Fibroblast of skin of back (primary cell): Measurements from ENCODE around the gene ELMOD2. TPM values are rescaled to one million over a fixed set of nuclear protein-coding genes. Genes with fewer than 3 reads are reported as not detected.
"Not testable (repeated sequence)": the region's sequence is repeated elsewhere in the genome, so short reads cannot be mapped to it uniquely, and the experiment has no call there.

ENCODE experiments used
- DNase-seq: peaks from one replicate; pipeline ENCODE4 v3.0.0-alpha.2; 2013
- polyA plus RNA-seq, 2 experiments: library from polyadenylated mRNA; unstranded; fragments of 120-200 nt; gene quantifications; one replicate each; pipeline ENCODE4 v1.2.1, GENCODE V29; 2013; ENCODE audit not compliant: insufficient read length in 2 of 2

The ELMOD2 gene, protein sequence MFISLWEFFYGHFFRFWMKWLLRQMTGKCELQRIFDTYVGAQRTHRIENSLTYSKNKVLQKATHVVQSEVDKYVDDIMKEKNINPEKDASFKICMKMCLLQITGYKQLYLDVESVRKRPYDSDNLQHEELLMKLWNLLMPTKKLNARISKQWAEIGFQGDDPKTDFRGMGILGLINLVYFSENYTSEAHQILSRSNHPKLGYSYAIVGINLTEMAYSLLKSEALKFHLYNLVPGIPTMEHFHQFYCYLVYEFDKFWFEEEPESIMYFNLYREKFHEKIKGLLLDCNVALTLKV
- polyA plus RNA-seq (2013, experiment 1 of 2; ENCODE audit: insufficient read length): 20.8 TPM
- 25.4 TPM for polyA plus RNA-seq (2013, experiment 2 of 2; ENCODE audit: insufficient read length)

DNA sequence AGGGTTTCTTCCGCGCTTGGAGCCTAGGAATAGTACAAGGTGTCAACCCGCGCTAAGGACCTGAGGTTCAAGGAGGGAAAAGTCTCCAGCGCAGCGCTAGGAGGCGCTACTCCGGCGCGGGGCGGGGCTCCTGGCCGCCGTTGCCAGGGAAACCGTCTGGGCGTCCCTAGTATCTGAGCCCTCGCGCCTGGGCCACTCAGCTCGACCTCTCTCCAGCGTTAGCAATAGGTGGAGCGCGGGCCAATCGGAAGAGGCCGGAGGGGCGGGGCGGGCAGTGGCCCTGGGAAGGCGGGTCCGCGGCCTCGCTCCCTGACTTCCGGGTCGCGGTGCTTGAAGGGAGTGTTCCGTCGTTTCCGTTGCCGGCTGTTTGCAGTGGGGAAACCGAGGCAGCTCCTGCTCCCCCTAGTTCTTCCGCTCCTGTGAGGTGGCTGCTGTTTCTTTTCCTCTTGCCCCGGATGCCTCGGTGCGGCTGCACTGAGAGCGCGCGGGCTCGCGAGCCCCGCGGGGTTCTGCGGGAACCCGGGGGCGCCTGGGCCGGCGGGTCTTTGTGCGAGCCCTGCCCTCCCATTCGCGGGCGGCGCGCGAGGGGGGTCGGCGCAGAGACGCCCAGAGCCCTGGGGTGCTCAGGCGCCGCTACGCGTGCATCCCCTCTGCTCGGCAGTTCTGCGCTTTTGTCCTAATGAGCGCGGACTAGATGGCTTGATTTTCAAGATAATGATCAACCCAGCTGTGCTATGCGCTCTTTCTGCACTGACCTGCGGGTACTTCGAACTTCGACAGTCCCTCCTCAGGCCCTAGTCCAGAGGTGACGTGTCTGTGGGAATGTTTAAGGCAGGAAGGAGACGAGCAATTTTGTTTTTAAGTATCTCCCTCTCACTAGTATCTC, at the start of gene ELMOD2:
Gene ELMOD2, plus strand, starts transcription at position 312 of the 886 bp plus-strand sequence. CDS start 1,261 bp downstream, outside the sequence.
- peak; percentile 98 for DNase-seq

DNA sequence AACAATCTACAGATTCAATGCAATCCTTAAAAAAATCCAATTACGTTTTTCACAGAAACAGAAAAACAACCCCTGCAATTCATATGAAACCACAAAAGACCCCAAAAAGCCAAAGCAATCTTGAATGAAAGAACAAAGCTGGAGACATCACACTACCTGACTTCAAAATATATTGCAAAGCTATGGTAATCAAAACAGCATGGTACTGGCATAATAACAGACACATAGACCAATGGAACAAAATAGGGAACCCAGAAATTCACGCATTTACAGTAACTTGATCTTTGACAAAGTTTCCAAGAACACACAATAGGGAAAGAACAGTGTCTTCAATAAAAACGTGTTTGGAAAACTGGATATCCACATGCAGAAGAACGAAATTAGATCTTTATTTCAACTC, 40.5 kb upstream of the ELMOD2 start:
- no peak for DNase-seq

DNA sequence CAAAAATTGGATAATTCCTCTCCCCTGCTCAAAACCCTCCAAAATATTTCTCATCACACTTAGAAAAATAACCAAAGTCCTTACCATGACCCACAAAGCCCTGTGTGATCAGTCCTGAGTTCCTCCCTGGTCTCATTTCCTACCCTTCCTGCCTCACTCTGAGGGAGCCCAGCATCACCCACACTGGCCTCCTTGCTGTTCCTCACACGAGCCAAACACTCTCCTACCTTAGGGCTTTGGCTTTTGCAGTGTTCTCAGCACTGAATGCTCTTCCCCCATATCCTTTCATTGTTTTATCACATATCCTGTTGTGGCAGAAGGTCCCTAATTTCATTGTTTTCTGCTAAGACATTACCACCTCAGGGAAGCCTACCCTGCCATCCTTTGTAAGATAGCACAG, 38.0 kb upstream of the ELMOD2 start:
- no peak for DNase-seq

DNA sequence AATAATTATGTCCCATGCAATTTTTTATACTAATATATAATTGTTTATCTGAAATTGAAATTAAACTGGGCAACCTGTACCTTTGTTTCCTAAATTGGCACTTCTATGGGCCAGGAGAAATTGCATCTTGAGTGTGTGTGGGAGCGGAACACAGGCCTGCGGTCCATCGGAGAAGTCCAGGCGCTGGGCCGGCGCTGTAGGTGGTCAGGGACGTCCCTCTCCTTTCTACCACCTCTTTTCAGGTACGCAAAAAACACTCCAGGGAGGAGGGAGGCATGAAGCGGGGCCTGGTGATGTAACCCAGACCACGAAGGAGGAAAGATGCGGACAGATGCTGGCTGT, 26.6 kb upstream of the ELMOD2 start:
- no peak for DNase-seq

DNA sequence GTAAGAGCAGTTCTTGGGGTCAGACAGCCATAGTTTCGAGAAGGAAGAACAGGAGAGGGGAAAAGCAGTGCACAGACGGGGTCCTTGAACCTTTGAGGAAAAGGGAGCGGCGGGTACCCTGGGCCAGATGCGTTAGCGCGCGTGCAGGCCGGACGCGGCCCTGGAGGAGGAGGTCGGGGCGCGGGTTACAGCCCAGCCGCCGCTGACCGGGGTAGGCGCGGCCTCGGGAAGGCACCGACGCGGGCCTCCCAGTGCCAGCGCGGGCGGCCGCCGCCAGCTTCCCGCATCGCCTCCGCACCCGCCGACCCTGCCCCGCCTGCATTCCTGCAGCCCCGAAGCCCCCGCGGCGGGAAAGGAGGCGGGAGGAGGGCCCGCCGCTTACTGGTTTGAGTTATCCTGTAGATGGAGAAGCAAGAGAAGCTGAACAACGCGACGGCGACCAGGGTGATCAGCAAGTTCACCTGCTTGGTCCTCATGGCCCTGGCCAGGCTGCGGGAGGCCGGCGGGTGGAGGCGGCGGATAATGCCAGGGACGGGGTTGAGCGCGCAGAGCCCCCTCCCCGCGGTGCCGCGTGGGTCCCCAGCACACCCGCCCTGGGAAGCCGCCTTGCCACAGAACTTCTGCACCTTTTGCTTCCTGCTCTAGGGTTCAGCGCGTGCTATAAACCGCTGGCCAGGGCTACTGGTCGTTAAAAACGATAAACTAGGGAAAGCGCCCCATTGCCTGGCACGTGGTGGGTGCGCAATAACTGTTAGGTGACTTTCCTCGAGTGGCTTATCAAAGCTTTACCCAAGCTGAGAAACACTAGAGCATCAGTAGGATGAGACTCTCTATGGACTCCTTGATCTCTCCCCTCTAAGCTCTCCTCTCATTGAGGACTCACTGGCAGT, 26.0 kb upstream of the ELMOD2 start, which contains the start of gene MGAT4D:
Gene MGAT4D, minus strand, starts transcription at position 547 of the 890 bp plus-strand sequence. Its CDS starts 71 bp downstream, at position 476.
- DNase-seq: no peak

DNA sequence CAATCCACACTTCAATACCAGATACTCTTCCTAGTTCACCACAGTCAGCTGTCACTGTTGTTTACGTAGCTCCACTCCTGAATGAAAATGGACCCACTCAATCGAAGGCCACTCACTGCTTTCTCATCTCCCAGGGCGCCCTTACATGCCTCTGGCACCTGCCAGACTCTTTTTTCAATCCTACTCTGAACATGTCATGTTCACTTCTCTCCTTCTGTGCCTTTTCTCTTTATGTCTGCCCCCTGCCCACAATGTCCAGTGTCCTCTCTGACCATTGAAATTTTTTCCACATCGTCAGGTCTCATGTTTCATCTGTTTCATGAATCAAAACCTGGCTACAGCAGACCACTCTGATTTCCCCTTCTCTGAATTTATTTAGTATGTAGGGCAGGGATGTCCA, 24.6 kb upstream of the ELMOD2 start:
- DNase-seq: no peak

DNA sequence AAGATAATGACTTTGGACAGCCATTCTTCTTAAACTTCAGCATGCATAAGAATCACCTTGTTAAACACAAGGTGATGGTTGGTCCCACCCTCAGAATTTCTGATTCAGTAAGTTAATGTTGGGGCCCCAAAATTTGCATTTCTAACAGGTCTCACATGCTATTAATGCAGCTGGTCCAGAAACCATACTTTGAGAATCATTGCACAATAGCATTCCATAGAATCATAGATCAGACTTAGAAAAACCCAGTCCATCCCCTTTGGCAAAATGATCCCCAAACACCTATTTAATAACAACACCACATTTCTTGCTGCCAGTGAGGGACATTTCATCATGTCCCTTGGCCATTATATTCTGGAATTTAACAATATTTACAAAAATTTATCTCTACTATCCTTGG, 19.7 kb upstream of the ELMOD2 start:
- no peak for DNase-seq

DNA sequence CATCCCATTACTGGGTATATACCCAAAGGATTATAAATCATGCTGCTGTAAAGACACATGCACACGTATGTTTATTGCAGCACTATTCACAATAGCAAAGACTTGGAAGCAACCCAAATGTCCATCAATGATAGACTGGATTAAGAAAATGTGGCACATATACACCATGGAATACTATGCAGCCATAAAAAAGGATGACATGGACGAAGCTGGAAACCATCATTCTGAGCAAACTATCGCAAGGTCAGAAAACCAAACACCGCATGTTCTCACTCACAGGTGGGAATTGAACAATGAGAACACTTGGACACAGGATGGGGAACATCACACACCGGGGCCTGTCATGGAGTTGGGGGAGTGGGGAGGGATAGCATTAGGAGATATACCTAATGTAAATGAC, 10.2 kb upstream of the ELMOD2 start:
- not testable (repeated sequence) for DNase-seq

DNA sequence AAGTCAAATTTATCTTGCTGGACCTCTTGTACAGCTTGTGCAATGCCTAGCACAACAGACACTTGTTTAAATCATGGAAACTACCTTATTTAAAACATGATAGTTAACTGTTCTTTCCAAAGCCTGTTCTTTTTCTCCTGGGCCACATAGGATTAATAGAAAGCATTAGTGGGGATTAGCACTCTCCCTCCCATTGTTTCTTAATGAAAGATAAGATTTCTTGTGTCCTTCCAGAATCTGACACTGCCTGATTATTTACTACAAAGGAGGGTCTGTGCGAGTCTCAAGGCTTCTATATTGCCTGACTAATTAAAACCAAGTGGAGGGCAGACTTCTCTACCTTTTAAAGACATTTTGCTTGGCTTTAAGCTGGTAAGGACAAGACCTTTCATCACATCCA, 8.5 kb upstream of the ELMOD2 start:
- DNase-seq: no peak

DNA sequence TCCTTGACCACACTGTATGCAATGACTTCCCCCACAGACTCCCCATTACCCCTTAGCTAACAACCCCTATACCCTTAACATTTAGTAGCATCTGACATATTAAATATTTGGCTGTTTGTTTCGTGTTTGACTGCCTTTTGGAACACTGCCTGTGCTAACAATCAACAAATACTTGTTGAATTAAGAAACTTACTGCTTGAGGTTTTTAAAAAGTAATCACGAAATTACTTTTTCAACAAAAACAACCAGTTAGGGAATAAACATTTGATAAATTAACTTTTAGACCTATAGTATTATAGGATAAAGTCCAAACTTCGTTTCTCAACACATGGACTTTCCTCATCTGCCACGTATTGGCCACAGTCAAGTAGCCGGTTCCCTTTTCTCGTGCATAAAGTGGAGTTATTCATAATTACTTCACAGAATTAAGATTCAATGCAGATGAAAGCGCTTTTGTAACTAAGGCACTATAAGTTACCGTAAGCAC, 555 bp upstream of the ELMOD2 start:
- DNase-seq: no peak

DNA sequence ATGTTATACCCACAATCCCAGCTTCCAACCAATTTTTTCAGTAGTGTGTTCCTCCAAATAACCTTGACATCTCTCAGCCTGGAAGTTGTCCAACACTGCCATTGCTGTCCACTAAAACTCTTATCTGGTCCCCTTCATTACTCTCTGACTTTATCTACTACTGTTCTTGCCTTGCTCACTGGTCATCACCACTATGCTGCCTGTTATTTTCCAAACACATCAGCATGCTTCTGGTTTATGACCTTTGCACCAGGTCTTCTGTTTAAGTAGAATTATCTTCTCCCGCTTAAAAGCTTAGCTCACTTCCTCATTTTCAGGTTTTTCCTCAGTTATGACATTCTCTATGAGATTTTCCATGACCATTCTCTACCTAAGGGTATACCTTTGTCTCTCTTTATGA, 5.5 kb downstream of the ELMOD2 start:
- no peak for DNase-seq

DNA sequence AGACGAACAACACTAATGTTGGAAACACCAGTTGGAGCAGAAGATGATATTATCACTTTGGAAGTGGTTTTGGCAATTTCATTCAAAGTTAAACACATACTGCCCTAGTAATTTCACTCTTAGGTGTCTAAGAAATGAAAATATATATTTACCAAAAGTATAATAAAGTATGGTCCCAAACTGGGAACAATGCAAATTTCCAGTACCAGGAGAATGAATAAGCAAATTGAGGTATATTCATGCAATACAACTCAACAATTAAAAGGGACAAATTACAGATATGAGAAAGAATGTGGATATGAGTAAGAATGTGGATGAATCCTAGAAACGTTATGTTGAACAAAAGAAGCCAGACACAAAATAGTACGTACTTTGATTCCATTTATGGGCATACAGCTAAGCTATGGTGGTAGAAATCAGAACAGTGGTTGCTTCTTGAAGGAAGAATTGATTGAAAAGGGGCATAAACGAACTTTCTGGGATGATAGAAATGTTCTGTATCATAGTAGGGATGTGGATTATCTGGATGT, 10.0 kb downstream of the ELMOD2 start:
- DNase-seq: peak; percentile 84

DNA sequence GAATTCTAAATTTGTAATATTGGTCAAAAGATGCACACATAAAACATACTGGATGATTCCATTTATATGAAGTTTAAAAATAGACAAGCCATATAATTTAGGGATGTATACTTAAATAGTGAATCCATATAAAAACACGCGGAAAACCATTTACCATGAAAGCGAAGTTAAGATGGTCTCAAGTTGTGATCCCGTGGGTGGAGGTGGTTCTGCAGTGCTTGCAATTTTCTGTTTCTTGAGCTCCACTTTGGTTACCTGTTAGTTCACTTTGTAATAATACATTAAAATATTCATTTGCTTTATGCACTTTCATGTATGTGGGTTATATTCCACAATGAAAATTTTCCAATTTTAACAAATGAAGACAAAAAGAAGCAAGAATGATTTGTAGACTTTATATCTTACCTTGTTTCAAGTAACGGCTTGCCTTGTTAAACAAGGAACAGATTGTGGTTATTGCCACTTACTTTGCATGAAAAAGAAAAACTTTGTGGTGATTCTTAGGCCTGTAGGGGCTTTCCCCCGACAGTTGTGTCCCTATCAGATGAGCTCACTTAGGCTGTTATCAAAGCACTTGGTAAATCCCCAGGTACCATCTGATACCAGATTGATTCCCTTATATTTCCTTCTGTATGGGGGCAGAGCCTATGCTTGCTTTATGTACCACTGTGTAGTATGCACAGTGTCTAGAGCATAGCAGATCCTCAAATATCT, 32.6 kb downstream of the ELMOD2 start:
- no peak for DNase-seq

DNA sequence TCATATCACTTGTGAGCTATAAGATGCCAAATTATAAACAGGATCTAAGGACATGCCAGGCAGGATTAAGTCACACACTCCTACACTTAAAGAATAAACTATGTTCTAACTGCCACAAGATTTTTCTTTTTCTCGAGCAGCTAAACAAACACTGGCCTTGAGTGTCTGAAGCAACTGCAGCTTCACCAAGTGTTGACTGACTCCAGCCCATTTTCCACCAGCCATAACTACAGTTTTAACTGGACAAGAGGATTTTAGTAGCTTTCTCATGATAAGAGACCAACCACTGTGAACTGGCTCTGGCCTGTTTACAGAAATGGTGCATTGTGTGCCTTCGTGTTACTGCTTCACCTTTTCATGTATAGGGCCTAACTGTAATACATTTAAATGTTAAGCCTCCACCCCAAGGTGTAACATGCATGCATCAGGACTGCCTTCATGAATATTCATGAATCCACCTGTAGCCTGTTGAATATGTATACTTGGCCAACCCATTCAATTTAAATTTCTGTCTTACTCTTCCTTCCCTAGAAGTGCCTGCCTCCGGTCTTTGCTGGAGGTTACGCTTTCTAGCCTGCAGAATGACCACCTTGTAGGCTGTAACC, 34.0 kb downstream of the ELMOD2 start:
- DNase-seq: no peak

DNA sequence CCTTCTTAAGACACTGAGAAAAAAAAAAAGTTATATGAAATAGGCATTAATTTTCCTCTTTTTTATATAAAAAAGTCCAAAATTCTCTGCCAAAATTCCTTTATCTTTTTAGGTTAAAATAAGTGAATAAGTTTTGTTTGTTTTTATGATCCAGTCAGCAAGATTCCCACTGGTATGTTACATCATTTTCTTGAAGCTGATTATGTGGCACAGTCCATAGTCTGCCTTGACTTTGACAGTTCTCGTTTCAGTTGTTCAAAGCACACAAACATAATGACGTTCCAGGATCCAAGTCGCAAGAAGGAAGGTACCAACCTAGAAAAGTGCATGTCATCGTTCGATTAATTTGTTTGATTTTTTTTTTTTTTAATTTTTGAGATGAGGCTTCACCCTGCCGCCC, 35.7 kb downstream of the ELMOD2 start:
- no peak for DNase-seq

DNA sequence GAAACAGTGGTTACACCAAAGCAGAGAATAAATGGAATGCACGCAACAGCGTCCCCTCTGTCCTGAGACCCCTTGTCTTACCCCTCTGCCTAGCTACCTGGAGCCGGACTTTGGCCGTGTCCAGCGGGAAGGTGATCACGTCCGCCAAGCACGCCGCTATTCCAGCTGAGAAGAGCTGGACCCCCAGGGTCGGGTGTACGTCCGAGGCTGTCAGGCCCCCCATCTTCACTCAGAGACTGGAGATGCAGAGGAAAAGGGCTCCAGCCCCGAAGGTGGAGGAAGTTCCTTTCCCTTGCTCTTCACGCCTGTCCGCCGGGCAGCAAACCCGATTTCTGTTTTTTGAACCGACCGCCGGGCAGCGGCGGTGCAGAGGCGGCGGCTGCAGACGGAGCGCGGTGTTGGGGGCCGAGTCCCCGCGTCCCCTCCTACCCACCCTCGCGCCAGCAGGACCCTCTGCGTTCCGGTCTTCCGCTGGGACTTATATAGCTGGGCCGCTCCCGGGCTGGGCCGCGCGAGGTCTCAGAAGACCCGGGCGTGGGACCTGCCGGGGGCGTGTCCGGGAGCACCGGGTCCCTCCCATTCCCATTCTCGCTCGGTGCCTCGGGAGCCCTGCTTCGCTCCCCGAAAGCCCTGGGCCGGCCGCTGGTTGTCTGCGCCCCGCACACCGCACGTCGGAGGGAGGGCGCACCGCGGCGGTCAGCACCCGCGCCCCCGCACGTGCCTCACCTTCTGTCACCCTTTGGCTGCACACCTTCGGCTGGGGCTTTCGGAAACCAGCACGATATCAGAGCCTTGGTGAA, 44.7 kb downstream of the ELMOD2 start, which contains the start of gene UCP1:
Gene UCP1, minus strand, starts transcription at position 455 of the 800 bp plus-strand sequence. Its CDS starts 232 bp downstream, at position 223.
- DNase-seq: peak; percentile 9

DNA sequence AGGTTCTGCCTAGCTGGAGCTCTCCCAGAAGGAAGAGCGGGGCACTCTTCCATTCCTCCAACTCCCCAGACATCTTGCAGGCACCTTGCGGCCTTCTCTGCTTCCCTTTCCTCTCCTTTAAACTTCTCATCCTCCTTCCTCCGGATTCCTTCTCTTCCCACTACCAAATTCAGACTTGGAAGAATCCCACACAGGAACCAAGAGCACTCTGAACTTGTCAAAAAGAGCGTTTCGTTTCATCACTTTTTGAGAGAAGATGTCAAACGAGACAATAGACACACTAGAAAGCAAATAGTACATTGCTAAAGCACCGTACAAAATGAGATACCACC, 45.3 kb downstream of the ELMOD2 start:
- no peak for DNase-seq

DNA sequence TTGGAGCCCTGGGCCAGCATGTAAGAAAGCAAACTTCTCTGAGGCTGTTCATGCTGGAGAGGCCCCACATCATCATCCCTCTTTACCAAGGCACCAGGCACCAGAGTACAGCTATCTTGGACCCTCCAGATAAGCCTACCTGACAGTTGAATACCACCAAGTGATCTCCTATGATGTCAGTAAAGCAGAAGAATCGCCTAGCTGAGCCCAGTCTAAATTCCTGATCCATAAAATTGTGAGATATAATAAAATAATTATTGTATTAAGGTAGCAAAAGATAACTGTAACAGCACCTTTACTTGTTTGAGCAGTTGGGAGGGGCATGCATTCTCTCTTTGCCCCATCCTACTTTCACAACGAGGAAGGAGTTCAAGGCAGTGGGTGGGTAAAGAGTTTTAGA, 47.7 kb downstream of the ELMOD2 start:
- no peak for DNase-seq

DNA sequence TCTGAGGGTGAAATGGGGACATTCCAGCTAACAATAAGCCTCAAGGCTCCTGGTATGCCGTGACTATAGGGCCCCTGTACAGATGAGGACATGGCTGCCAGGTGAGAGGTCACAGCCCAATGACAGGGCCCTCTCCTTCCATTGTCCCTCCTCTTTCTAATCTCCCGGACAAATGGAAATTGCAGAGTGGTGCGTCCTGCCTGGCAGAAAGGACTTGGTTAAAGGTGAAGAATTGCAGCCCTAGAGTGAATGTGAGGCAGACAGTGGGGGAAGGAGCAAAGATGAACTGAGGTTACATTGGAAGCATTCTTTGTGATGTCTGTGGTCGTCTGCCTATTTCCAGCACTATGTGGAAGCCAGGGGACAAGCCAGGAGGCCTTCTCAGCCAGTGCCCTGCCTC, 51.5 kb downstream of the ELMOD2 start:
- DNase-seq: no peak

DNA sequence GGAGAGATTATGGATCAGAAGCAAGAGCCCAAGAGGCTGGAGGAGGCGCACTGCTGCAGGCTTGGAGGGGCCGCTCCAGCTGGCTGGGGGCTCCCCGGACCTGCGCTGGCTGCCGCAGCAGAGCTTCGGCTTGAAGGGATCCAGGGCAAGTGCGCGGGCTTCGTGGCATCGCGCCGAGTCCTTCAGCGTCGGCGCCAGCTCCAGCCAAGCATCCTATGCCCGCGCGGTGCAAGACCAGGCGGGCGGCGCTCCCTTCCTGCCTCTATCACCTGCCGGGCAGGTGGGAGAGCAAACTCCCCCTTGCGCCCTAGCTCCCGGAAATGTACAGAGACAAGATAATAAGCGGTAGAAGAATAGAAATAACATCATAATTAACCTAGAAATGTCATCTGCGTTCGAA, 55.3 kb downstream of the ELMOD2 start:
- DNase-seq: no peak
